ENCODE results near the gene INPP5D. TPM values are rescaled to one million over a fixed set of nuclear protein-coding genes. Genes with fewer than 3 reads are reported as not detected.

INPP5D gene
- total RNA-seq, 1 experiment from 2014 or later = 2.3 TPM

GRCh38 chr2:233089851-233090250, 29.7 kb downstream of the INPP5D start:
- ChIA-PET POLR2A (ENCODE audit: low non-redundant PET) (no interaction called here), CTCF (no interaction called here)
- intact Hi-C loops (cut with micrococcal nuclease; ENCODE audit: unreplicated experiment) = no loop called here

GRCh38 chr2:233090879-233091278, 30.7 kb downstream of the INPP5D start:
- no TSS peak for BruUV-seq (replicated peaks)
- no peak for DNase-seq (ENCODE audit: low spot score)
- H3K27ac ChIP-seq (ENCODE audit: low read depth, low read length, poor library complexity, severe bottlenecking) = no peak overlapping the region
- H3K4me3 ChIP-seq (ENCODE audit: low read depth, low read length, poor library complexity, severe bottlenecking) = no peak overlapping the region
- ChIA-PET CTCF (no interaction called here), POLR2A (ENCODE audit: low non-redundant PET) (no interaction called here)
- no peaks in the 10 kb centered on the region for H3K9me3 ChIP-seq (ENCODE audit: low read depth, low read length, poor library complexity, severe bottlenecking)
- TF ChIP-seq CTCF (conservative IDR thresholded peaks at IDR 0.05; ENCODE audit: low read depth, low read length) (no peak), EZH2 (IDR thresholded peaks at IDR 0.05; ENCODE audit: borderline replicate concordance, low read depth, low read length, poor library complexity, severe bottlenecking) (no peak)
- H3K4me1 ChIP-seq (ENCODE audit: insufficient read depth, low read length, poor library complexity, severe bottlenecking) = no peaks in the 10 kb centered on the region
- intact Hi-C loops (cut with micrococcal nuclease; ENCODE audit: unreplicated experiment) = no loop called here
- no peaks in the 10 kb centered on the region for H3K36me3 ChIP-seq (ENCODE audit: insufficient read depth, low read length, poor library complexity, severe bottlenecking)
- peaks cover 2% of the 10 kb centered on the region for H3K27me3 ChIP-seq (replicated peaks; ENCODE audit: insufficient read depth, low read depth, low read length, poor library complexity)

More at GRCh38 chr2:233089851-233090250, 29.7 kb downstream of the INPP5D start:
- DNase-seq (ENCODE audit: low spot score) = no peak
- BruUV-seq (replicated peaks) = no TSS peak
- Histone ChIP-seq H3K4me3 (ENCODE audit: low read depth, low read length, poor library complexity, severe bottlenecking) (no peak overlapping the region), H3K36me3 (ENCODE audit: insufficient read depth, low read length, poor library complexity, severe bottlenecking) (no peaks in the 10 kb centered on the region), H3K4me1 (ENCODE audit: insufficient read depth, low read length, poor library complexity, severe bottlenecking) (no peaks in the 10 kb centered on the region), H3K27ac (ENCODE audit: low read depth, low read length, poor library complexity, severe bottlenecking) (no peak overlapping the region), H3K9me3 (ENCODE audit: low read depth, low read length, poor library complexity, severe bottlenecking) (no peaks in the 10 kb centered on the region), H3K27me3 (replicated peaks; ENCODE audit: insufficient read depth, low read depth, low read length, poor library complexity) (no peaks in the 10 kb centered on the region)
- no peak for TF ChIP-seq EZH2 (IDR thresholded peaks at IDR 0.05; ENCODE audit: borderline replicate concordance, low read depth, low read length, poor library complexity, severe bottlenecking)
- no peak for TF ChIP-seq CTCF (conservative IDR thresholded peaks at IDR 0.05; ENCODE audit: low read depth, low read length)

- CTCF ChIA-PET = no interaction called here
- intact Hi-C loops (cut with micrococcal nuclease; ENCODE audit: unreplicated experiment) = no loop called here
- H3K4me1 ChIP-seq (ENCODE audit: insufficient read depth, low read length, poor library complexity, severe bottlenecking) = no peaks in the 10 kb centered on the region
- peaks cover 3% of the 10 kb centered on the region for H3K27me3 ChIP-seq (replicated peaks; ENCODE audit: insufficient read depth, low read depth, low read length, poor library complexity)
- POLR2A ChIA-PET (ENCODE audit: low non-redundant PET) = no interaction called here
- TF ChIP-seq CTCF (conservative IDR thresholded peaks at IDR 0.05; ENCODE audit: low read depth, low read length) = no peak
- TF ChIP-seq EZH2 (IDR thresholded peaks at IDR 0.05; ENCODE audit: borderline replicate concordance, low read depth, low read length, poor library complexity, severe bottlenecking) = no peak
- no TSS peak for BruUV-seq (replicated peaks)
- no peak for DNase-seq (ENCODE audit: low spot score)
- H3K9me3 ChIP-seq (ENCODE audit: low read depth, low read length, poor library complexity, severe bottlenecking) = no peaks in the 10 kb centered on the region
- no peak overlapping the region for H3K27ac ChIP-seq (ENCODE audit: low read depth, low read length, poor library complexity, severe bottlenecking)
- H3K36me3 ChIP-seq (ENCODE audit: insufficient read depth, low read length, poor library complexity, severe bottlenecking) = no peaks in the 10 kb centered on the region
- no peak overlapping the region for H3K4me3 ChIP-seq (ENCODE audit: low read depth, low read length, poor library complexity, severe bottlenecking)
These were observed 31.6 kb downstream of the INPP5D start for GRCh38 chr2:233091595-233092375.

All from A673 (cell line).